Measurements from ENCODE around the gene ASCC1. TPM values are rescaled to one million over a fixed set of nuclear protein-coding genes. Genes with fewer than 3 reads are reported as not detected.

The ASCC1 gene
- total and polyA plus RNA-seq, 2 of the 4 experiments (the other 2 are of a cell fraction) = 15.9 to 21.0 TPM

DNA sequence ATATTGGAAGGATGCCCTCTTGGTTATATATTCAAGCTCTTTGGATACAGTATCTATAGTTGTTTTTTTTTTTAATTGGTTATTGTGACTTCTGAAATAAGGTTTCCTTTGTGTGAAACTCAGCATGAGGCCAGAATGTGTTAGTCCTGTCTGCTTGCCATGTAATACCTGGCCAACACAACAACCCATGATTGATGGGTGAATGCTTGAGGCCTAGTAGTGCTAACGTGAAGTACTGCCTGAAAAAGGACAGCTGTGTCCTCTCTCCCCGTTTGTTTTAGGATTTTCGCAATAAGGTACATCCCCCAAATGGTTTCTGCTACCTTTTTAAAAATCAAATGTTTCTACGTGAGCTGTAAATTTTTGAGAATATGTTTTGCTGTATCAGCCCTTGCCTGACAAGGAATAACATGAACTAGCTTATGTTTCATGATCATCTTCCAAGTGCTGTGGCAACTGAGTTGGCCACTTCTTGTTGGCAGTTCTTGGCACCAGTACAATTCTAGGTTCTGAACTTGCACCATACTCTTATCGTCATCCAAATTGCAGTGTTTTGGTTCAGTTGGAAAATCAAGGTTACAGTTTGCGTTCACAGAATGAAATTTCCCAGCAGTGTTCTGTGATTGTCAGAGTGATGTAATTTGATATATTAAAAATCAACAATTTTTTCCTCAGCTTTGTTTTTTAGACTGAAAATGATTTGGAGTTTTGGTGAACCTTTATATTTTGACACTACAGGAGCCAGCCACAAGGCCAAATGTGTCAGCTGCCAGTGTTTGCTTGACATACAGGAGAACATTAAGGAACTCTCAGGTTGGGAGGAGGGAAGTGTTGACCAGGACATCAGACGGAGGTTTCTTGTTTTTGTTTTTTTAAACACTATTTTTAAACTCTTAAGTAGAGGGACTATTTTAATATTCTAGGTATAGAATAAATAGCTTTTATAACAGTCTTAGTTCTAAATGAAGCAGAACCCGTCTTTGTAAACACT, 13.5 kb upstream of the ASCC1 start:
- no peaks in the 10 kb centered on the region for H4K20me1 ChIP-seq (ENCODE audit: insufficient read depth, low read length)
- WGBS, 2 experiments (ENCODE audit: extremely low coverage in 2 of 2, insufficient read length in 1 of 2) = no CpG with 5 or more reads among the region's 8 CpGs
- H2AK5ac ChIP-seq (ENCODE audit: low read depth, low read length) = 0 out of 2 replicates have a peak overlapping the region, but pooled peaks have one; percentile 53
- H3K36me3 ChIP-seq (ENCODE audit: control insufficient read depth, insufficient read depth, low read length) = peaks cover 14% of the 10 kb centered on the region
- no peak overlapping the region for H3K27ac ChIP-seq (ENCODE audit: insufficient read depth, low read length)
- ChIA-PET CTCF (interaction anchor here (0.8 to 1.7 kb wide), 4 partner anchors 103 to 272 kb away, joined by 3 to 4 read pairs (median 4); no protein-coding TSS in a partner anchor), POLR2A (ENCODE audit: unreplicated experiment) (interaction anchor here (0.6 kb wide), 1 partner anchor 19 kb away, joined by 7 read pairs; no protein-coding TSS in a partner anchor)
- H3K18ac ChIP-seq (ENCODE audit: low read depth, low read length) = no peak overlapping the region; the same call in 1 of the 2 replicates
- H3K79me1 ChIP-seq (ENCODE audit: low read depth in 1 of 2, low read length in 2 of 2) = peaks cover 12 to 14% of the 10 kb centered on the region in 2 experiments
- no TSS peak for BruUV-seq (replicated peaks)
- H3K4me3 ChIP-seq (ENCODE audit: insufficient read depth, low read depth, low read length) = no peak overlapping the region
- H3K9me1 ChIP-seq (ENCODE audit: insufficient read depth, low read length) = peaks cover 10% of the 10 kb centered on the region; the same call in 1 of the 2 replicates
- H4K8ac ChIP-seq (ENCODE audit: low read depth in 2 of 2, low read length in 2 of 2) = no peak overlapping the region
- no peak overlapping the region for H2AK9ac ChIP-seq (replicated peaks; ENCODE audit: low read depth, low read length, poor library complexity)
- dilution Hi-C loops (cut with HindIII; ENCODE audit: low sequenced_read_pairs, unreplicated experiment) (no loop called here), intact Hi-C loops (cut with micrococcal nuclease) (no loop called here), in situ Hi-C loops (cut with MboI; ENCODE audit: low sequenced_read_pairs) (no loop called here)
- H2BK5ac ChIP-seq (ENCODE audit: low read depth, low read length, poor library complexity, severe bottlenecking) = no peak overlapping the region
- H2BK120ac ChIP-seq (ENCODE audit: low read depth, low read length) = no peak overlapping the region
- H3K4ac ChIP-seq (ENCODE audit: low read depth, low read length) = no peak overlapping the region
- H3K14ac ChIP-seq (replicated peaks; ENCODE audit: low read depth, low read length) = 0 out of 2 replicates have a peak overlapping the region, but pooled peaks have one; percentile 4
- no peak overlapping the region for H3K56ac ChIP-seq (ENCODE audit: extremely low read depth, insufficient read depth, low read length)
- H3K9me3 ChIP-seq (ENCODE audit: control insufficient read depth, insufficient read depth, low read length) = no peaks in the 10 kb centered on the region
- DNase-seq (peak; percentile 18), ATAC-seq (ENCODE audit: low read depth) (no peak)
- no peak overlapping the region for H3K23ac ChIP-seq (ENCODE audit: low read depth, low read length)
- H3K4me2 ChIP-seq (ENCODE audit: low read depth, low read length) = no peak overlapping the region
- no peak overlapping the region for H2BK15ac ChIP-seq (ENCODE audit: low read depth, low read length)
- H3K27me3 ChIP-seq (ENCODE audit: control insufficient read depth, insufficient read depth, low read length) = no peaks in the 10 kb centered on the region
- no peak overlapping the region for H4K91ac ChIP-seq (ENCODE audit: insufficient read depth, low read depth, low read length)
- H4K5ac ChIP-seq (ENCODE audit: low read depth, low read length) = no peak overlapping the region
- no peak overlapping the region for H2BK20ac ChIP-seq (ENCODE audit: low read depth, low read length)
- no peak overlapping the region for H2AFZ ChIP-seq (replicated peaks; ENCODE audit: low read length, poor library complexity)
- H3K4me1 ChIP-seq (ENCODE audit: control insufficient read depth, insufficient read depth, low read length) = no peaks in the 10 kb centered on the region
- H3K9ac ChIP-seq (ENCODE audit: low read depth, low read length) = no peak overlapping the region
- TF ChIP-seq RCOR1 (IDR thresholded peaks at IDR 0.05; ENCODE audit: insufficient replicate concordance, low read length) = no peak
- TF ChIP-seq CHD1 (IDR thresholded peaks at IDR 0.05; ENCODE audit: low read depth, low read length) = no peak
- TF ChIP-seq POLR2A (IDR thresholded peaks at IDR 0.05; ENCODE audit: low read depth, low read length) = no peak
- no peak for TF ChIP-seq SMC3 (IDR thresholded peaks at IDR 0.05; ENCODE audit: low read depth, low read length)
- TF ChIP-seq MAFK (IDR thresholded peaks at IDR 0.05; ENCODE audit: low read depth, low read length) = no peak
- no peak for TF ChIP-seq NFE2L2 (IDR thresholded peaks at IDR 0.05; ENCODE audit: low read depth, low read length)
- TF ChIP-seq RAD21 (IDR thresholded peaks at IDR 0.05; ENCODE audit: low read length) = no peak
- TF ChIP-seq MXI1 (IDR thresholded peaks at IDR 0.05; ENCODE audit: borderline replicate concordance, low read depth, low read length) = no peak
- no peak for TF ChIP-seq RFX5 (IDR thresholded peaks at IDR 0.05; ENCODE audit: low read depth, low read length)
- TF ChIP-seq CEBPB (IDR thresholded peaks at IDR 0.05; ENCODE audit: low read depth, low read length) = no peak
- TF ChIP-seq FOS (IDR thresholded peaks at IDR 0.05; ENCODE audit: low read depth, low read length) = no peak
- TF ChIP-seq BHLHE40 (IDR thresholded peaks at IDR 0.05; ENCODE audit: low read depth, low read length) = no peak
- no peak for TF ChIP-seq ELK1 (IDR thresholded peaks at IDR 0.05; ENCODE audit: borderline replicate concordance, low read depth, low read length)
- TF ChIP-seq, protein P1, sequence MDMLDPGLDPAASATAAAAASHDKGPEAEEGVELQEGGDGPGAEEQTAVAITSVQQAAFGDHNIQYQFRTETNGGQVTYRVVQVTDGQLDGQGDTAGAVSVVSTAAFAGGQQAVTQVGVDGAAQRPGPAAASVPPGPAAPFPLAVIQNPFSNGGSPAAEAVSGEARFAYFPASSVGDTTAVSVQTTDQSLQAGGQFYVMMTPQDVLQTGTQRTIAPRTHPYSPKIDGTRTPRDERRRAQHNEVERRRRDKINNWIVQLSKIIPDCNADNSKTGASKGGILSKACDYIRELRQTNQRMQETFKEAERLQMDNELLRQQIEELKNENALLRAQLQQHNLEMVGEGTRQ (IDR thresholded peaks at IDR 0.05; ENCODE audit: low read depth, low read length) = no peak

Measured in IMR-90 (cell line).